HG03196 (cell line): ENCODE results near the gene GRAMD4.

ENCODE experiments used
- ATAC-seq: cut with Tn5 transposase; IDR thresholded peaks from one replicate; pipeline ENCODE4 v1.9.1; 2021; ENCODE audit not compliant: unreplicated experiment

GRAMD4 gene

GRCh38 chr22:46682011-46682731, 62.0 kb downstream of the GRAMD4 start:
- ATAC-seq: no peak

- peak; percentile 65 for ATAC-seq
These were observed 64.5 kb downstream of the GRAMD4 start for GRCh38 chr22:46684706-46685105.

GRCh38 chr22:46686221-46687047, 66.2 kb downstream of the GRAMD4 start:
- ATAC-seq: no peak

- no peak for ATAC-seq
These were observed 66.9 kb downstream of the GRAMD4 start for GRCh38 chr22:46687048-46687444.

GRCh38 chr22:46687460-46687859, 67.3 kb downstream of the GRAMD4 start:
- ATAC-seq: no peak

- no peak for ATAC-seq
These were observed 68.8 kb downstream of the GRAMD4 start for GRCh38 chr22:46688949-46689348.

- no peak for ATAC-seq
These were observed 70.0 kb downstream of the GRAMD4 start for GRCh38 chr22:46690146-46690545.

GRCh38 chr22:46691571-46691970, 71.4 kb downstream of the GRAMD4 start:
- ATAC-seq: no peak

GRCh38 chr22:46693634-46694415, 73.6 kb downstream of the GRAMD4 start:
- no peak for ATAC-seq

GRCh38 chr22:46694416-46695170, 74.4 kb downstream of the GRAMD4 start:
- no peak for ATAC-seq

- no peak for ATAC-seq
These were observed 75.4 kb downstream of the GRAMD4 start for GRCh38 chr22:46695346-46696228.

- no peak for ATAC-seq
These were observed 76.0 kb downstream of the GRAMD4 start for GRCh38 chr22:46696229-46696518.

GRCh38 chr22:46696614-46697013, 76.4 kb downstream of the GRAMD4 start:
- ATAC-seq: no peak

GRCh38 chr22:46697811-46698515, 77.8 kb downstream of the GRAMD4 start:
- no peak for ATAC-seq

GRCh38 chr22:46699091-46699490, 78.9 kb downstream of the GRAMD4 start:
- no peak for ATAC-seq

- ATAC-seq: no peak
These were observed 81.1 kb downstream of the GRAMD4 start for GRCh38 chr22:46701262-46701661.

- no peak for ATAC-seq
These were observed 83.2 kb downstream of the GRAMD4 start for GRCh38 chr22:46703171-46703995.

- ATAC-seq: no peak
These were observed 83.8 kb downstream of the GRAMD4 start for GRCh38 chr22:46703996-46704370.

- no peak for ATAC-seq
These were observed 85.9 kb downstream of the GRAMD4 start for GRCh38 chr22:46706060-46706459.
